WI38 (cell line): ENCODE results near the gene ZWILCH.
"Not testable (repeated sequence)": the region's sequence is repeated elsewhere in the genome, so short reads cannot be mapped to it uniquely, and the experiment has no call there.

Source experiments
- H3K4me3 ChIP-seq: 2 replicates; pipeline ENCODE4 v1.5.1; 2011; ENCODE audit warnings: low read depth, mild to moderate bottlenecking, control low read depth, low read length
- CTCF ChIP-seq: IDR thresholded peaks from 2 replicates; pipeline ENCODE4 v1.5.1; 2012; ENCODE audit warnings: low read depth, mild to moderate bottlenecking, control low read depth, low read length

ZWILCH gene

GRCh38 chr15:66494262-66494661 is 10.9 kb upstream of the ZWILCH start:
- no peak overlapping the region for H3K4me3 ChIP-seq
- no peak for TF ChIP-seq CTCF

- peak overlapping the region; percentile 87 for H3K4me3 ChIP-seq
- TF ChIP-seq CTCF: no peak
Measured at GRCh38 chr15:66496951-66497501, 8.1 kb upstream of the ZWILCH start.

- peak within 1 kb of the TSS; percentile 87 for H3K4me3 ChIP-seq
Measured at GRCh38 chr15:66497502-66498455, 7.3 kb upstream of the ZWILCH start, which contains the start of gene SNAPC5. SNAPC5 (minus strand) TSS chr15:66497762; CDS start chr15:66497731, 31 bp downstream.

GRCh38 chr15:66498501-66499386 is 6.4 kb upstream of the ZWILCH start:
- H3K4me3 ChIP-seq: no peak overlapping the region

More at GRCh38 chr15:66497502-66498455, 7.3 kb upstream of the ZWILCH start, which contains the start of gene SNAPC5:
- TF ChIP-seq CTCF: peak; percentile 91

GRCh38 chr15:66500346-66500745 is 4.8 kb upstream of the ZWILCH start:
- not testable (repeated sequence) for H3K4me3 ChIP-seq

More at GRCh38 chr15:66498501-66499386, 6.4 kb upstream of the ZWILCH start:
- TF ChIP-seq CTCF: no peak

GRCh38 chr15:66502491-66502890 is 2.6 kb upstream of the ZWILCH start:
- TF ChIP-seq CTCF: no peak
- peak overlapping the region; percentile 85; the same call in 1 of the 2 replicates for H3K4me3 ChIP-seq

GRCh38 chr15:66503041-66503648 is 2.0 kb upstream of the ZWILCH start:
- peak overlapping the region; percentile 85 for H3K4me3 ChIP-seq
